Measurements from ENCODE around the gene CEP83. TPM values are rescaled to one million over a fixed set of nuclear protein-coding genes. Genes with fewer than 3 reads are reported as not detected.

CEP83 gene
- total RNA-seq, 1 experiment from 2014 or later: 26.2 TPM

GRCh38 chr12:94269316-94269999 lies 190.2 kb downstream of the CEP83 start:
- H3K4me3 Mint-ChIP-seq: no peak overlapping the region
- DNase-seq (ENCODE audit: low spot score) (no peak), ATAC-seq (no peak)
- H3K27ac Mint-ChIP-seq: no peak overlapping the region
- ChIA-PET CTCF (interaction anchor here (1.2 kb wide), 1 partner anchor 160 kb away, joined by 3 read pairs; no protein-coding TSS in a partner anchor), POLR2A (no interaction called here)
- peaks cover 2% of the 10 kb centered on the region; the same call in 1 of the 2 replicates for H3K27me3 Mint-ChIP-seq (ENCODE audit: low read depth)
- peaks cover 47% of the 10 kb centered on the region for H3K4me1 Mint-ChIP-seq
- H3K9me3 Mint-ChIP-seq: peaks cover 6% of the 10 kb centered on the region; the same call in 1 of the 2 replicates
- H3K36me3 Mint-ChIP-seq: no peaks in the 10 kb centered on the region
- TF ChIP-seq MXD4 (CRISPR knock-in tag; IDR thresholded peaks at IDR 0.05; ENCODE audit: borderline replicate concordance) (no peak), TEAD1 (CRISPR knock-in tag; IDR thresholded peaks at IDR 0.05) (no peak), CREM (CRISPR knock-in tag; IDR thresholded peaks at IDR 0.05) (no peak), SMAD4 (CRISPR knock-in tag; IDR thresholded peaks at IDR 0.05) (no peak), ERG (CRISPR knock-in tag; IDR thresholded peaks at IDR 0.05) (no peak), AFF4 (CRISPR knock-in tag; IDR thresholded peaks at IDR 0.05; ENCODE audit: borderline replicate concordance) (no peak), NR1H2 (CRISPR knock-in tag; IDR thresholded peaks at IDR 0.05) (no peak), MYBL2 (CRISPR knock-in tag; IDR thresholded peaks at IDR 0.05) (no peak), ZNF512 (CRISPR knock-in tag; IDR thresholded peaks at IDR 0.05; ENCODE audit: borderline replicate concordance) (no peak), KAT7 (CRISPR knock-in tag; IDR thresholded peaks at IDR 0.05; ENCODE audit: borderline replicate concordance) (no peak), TP53 (CRISPR knock-in tag; IDR thresholded peaks at IDR 0.05) (no peak), IRF1 (CRISPR knock-in tag; IDR thresholded peaks at IDR 0.05) (no peak), ZNF121 (CRISPR knock-in tag; IDR thresholded peaks at IDR 0.05) (no peak), PRRX2 (CRISPR knock-in tag; IDR thresholded peaks at IDR 0.05) (no peak)
- TF ChIP-seq, protein P1, sequence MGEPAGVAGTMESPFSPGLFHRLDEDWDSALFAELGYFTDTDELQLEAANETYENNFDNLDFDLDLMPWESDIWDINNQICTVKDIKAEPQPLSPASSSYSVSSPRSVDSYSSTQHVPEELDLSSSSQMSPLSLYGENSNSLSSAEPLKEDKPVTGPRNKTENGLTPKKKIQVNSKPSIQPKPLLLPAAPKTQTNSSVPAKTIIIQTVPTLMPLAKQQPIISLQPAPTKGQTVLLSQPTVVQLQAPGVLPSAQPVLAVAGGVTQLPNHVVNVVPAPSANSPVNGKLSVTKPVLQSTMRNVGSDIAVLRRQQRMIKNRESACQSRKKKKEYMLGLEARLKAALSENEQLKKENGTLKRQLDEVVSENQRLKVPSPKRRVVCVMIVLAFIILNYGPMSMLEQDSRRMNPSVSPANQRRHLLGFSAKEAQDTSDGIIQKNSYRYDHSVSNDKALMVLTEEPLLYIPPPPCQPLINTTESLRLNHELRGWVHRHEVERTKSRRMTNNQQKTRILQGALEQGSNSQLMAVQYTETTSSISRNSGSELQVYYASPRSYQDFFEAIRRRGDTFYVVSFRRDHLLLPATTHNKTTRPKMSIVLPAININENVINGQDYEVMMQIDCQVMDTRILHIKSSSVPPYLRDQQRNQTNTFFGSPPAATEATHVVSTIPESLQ (CRISPR knock-in tag; IDR thresholded peaks at IDR 0.05): no peak
- TF ChIP-seq, protein P2, sequence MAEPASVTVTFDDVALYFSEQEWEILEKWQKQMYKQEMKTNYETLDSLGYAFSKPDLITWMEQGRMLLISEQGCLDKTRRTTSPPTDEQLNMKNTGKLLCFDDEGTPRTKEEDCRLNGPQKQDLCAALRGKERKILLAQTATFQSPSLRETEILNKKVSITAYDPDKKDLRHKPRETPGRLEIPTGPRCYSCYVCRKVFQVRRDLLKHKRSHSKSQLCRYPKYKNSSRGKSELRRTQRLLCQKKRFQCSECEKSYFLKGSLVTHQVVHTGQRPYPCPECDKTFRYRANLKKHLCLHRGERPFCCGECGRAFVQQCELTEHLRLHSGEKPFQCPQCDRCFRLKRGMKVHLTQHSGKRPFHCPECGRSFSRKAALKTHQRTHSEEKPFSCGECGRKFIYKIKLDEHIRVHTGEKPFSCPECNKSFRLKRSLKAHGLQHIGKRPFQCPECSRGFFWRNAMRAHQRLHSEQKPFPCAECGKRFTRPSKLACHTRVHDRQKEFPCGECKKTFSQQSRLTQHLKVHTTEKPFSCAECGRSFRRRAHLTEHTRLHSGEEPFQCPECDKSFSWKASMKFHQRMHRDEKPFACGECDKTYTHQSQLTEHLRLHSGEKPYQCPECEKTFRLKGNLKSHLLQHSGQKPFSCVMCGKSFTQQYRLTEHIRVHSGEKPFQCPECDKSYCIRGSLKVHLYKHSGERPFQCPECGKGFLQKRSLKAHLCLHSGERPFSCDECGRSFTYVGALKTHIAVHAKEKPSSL (CRISPR knock-in tag; conservative IDR thresholded peaks at IDR 0.05): no peak
- TF ChIP-seq, protein P3, sequence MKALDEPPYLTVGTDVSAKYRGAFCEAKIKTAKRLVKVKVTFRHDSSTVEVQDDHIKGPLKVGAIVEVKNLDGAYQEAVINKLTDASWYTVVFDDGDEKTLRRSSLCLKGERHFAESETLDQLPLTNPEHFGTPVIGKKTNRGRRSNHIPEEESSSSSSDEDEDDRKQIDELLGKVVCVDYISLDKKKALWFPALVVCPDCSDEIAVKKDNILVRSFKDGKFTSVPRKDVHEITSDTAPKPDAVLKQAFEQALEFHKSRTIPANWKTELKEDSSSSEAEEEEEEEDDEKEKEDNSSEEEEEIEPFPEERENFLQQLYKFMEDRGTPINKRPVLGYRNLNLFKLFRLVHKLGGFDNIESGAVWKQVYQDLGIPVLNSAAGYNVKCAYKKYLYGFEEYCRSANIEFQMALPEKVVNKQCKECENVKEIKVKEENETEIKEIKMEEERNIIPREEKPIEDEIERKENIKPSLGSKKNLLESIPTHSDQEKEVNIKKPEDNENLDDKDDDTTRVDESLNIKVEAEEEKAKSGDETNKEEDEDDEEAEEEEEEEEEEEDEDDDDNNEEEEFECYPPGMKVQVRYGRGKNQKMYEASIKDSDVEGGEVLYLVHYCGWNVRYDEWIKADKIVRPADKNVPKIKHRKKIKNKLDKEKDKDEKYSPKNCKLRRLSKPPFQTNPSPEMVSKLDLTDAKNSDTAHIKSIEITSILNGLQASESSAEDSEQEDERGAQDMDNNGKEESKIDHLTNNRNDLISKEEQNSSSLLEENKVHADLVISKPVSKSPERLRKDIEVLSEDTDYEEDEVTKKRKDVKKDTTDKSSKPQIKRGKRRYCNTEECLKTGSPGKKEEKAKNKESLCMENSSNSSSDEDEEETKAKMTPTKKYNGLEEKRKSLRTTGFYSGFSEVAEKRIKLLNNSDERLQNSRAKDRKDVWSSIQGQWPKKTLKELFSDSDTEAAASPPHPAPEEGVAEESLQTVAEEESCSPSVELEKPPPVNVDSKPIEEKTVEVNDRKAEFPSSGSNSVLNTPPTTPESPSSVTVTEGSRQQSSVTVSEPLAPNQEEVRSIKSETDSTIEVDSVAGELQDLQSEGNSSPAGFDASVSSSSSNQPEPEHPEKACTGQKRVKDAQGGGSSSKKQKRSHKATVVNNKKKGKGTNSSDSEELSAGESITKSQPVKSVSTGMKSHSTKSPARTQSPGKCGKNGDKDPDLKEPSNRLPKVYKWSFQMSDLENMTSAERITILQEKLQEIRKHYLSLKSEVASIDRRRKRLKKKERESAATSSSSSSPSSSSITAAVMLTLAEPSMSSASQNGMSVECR (CRISPR knock-in tag; IDR thresholded peaks at IDR 0.05; ENCODE audit: borderline replicate concordance): no peak
- TF ChIP-seq, protein P4, sequence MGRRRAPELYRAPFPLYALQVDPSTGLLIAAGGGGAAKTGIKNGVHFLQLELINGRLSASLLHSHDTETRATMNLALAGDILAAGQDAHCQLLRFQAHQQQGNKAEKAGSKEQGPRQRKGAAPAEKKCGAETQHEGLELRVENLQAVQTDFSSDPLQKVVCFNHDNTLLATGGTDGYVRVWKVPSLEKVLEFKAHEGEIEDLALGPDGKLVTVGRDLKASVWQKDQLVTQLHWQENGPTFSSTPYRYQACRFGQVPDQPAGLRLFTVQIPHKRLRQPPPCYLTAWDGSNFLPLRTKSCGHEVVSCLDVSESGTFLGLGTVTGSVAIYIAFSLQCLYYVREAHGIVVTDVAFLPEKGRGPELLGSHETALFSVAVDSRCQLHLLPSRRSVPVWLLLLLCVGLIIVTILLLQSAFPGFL (CRISPR knock-in tag; IDR thresholded peaks at IDR 0.05; ENCODE audit: borderline replicate concordance): no peak
